ENCODE measurements around the gene LAMA2. TPM values are rescaled to one million over a fixed set of nuclear protein-coding genes. Genes with fewer than 3 reads are reported as not detected.

Gene LAMA2
- total RNA-seq, 1 experiment from 2014 or later = 8.2 TPM

GRCh38 chr6:129280293-129280644 lies 397.3 kb downstream of the LAMA2 start:
- H3K79me2 ChIP-seq (ENCODE audit: insufficient read depth, low read length) = no peaks in the 10 kb centered on the region
- ChIA-PET CTCF (no interaction called here), POLR2A (no interaction called here), RAD21 (ENCODE audit: low non-redundant PET in 1 of 2, low total read pairs in 2 of 2, uncharacterized antibody in 2 of 2, unreplicated experiment in 2 of 2) (no interaction called here)
- TF ChIP-seq ELF1 (IDR thresholded peaks at IDR 0.05; ENCODE audit: borderline replicate concordance, low read depth) (no peak), EZH2phosphoT487 (IDR thresholded peaks at IDR 0.05; ENCODE audit: borderline replicate concordance) (no peak), TCF7L2 (IDR thresholded peaks at IDR 0.05; ENCODE audit: borderline replicate concordance, extremely low read depth, insufficient read depth, insufficient read length) (no peak), CBX3 (IDR thresholded peaks at IDR 0.05; ENCODE audit: low read depth) (no peak), MAX (IDR thresholded peaks at IDR 0.05) (no peak), SIN3A (IDR thresholded peaks at IDR 0.05; ENCODE audit: low read depth) (no peak), EZH2 (IDR thresholded peaks at IDR 0.05) (no peak), EGR1 (IDR thresholded peaks at IDR 0.05; ENCODE audit: low read depth) (no peak), CEBPB (IDR thresholded peaks at IDR 0.05; ENCODE audit: low read depth) (no peak), ZBTB33 (IDR thresholded peaks at IDR 0.05; ENCODE audit: extremely low read depth, insufficient replicate concordance, low read length) (no peak), ZNF274 (IDR thresholded peaks at IDR 0.05; ENCODE audit: low read depth, low read length) (no peak)
- no peak overlapping the region for H3K9ac ChIP-seq (ENCODE audit: low read length)
- DNase-seq (ENCODE audit: low read depth, low spot score) (no peak), ATAC-seq (no peak)
- no peaks in the 10 kb centered on the region for H4K20me1 ChIP-seq (ENCODE audit: insufficient read depth)
- H3K4me2 ChIP-seq (ENCODE audit: low read length) = no peak overlapping the region
- no peaks in the 10 kb centered on the region for H3K36me3 ChIP-seq (ENCODE audit: control insufficient read depth in 1 of 2, insufficient read depth in 2 of 2, low read length in 2 of 2)
- no peak overlapping the region for H2AFZ ChIP-seq (ENCODE audit: low read depth, low read length, poor library complexity, severe bottlenecking)
- no peak overlapping the region for H3K4me3 ChIP-seq (replicated peaks in 1 of 2; ENCODE audit: low read depth in 1 of 2, low read length in 2 of 2)
- no peak overlapping the region for H3K27ac ChIP-seq (ENCODE audit: low read depth, low read length)
- intact Hi-C loops (cut with micrococcal nuclease) = no loop called here
- no peaks in the 10 kb centered on the region for H3K4me1 ChIP-seq (ENCODE audit: control insufficient read depth in 1 of 2, insufficient read depth in 2 of 2, low read length in 2 of 2)
- no peaks in the 10 kb centered on the region for H3K27me3 ChIP-seq (ENCODE audit: insufficient read depth, low read length)
- no peaks in the 10 kb centered on the region for H3K9me3 ChIP-seq (ENCODE audit: control insufficient read depth in 1 of 2, insufficient read depth in 1 of 2, low read depth in 1 of 2, low read length in 2 of 2)
- no peaks in the 10 kb centered on the region for H3K9me2 ChIP-seq (ENCODE audit: insufficient read depth)
- BruUV-seq (replicated peaks) = no TSS peak
